D721Med (cell line): Measurements from ENCODE around the gene HOMER3.

Experiments
- DNase-seq: peaks from one replicate; pipeline ENCODE4 v3.0.0; 2011; ENCODE audit warnings: low spot score; ENCODE audit not compliant: insufficient read length
- FAIRE-seq: peaks from 2 replicates; lab custom pipeline; 2011; peaks lifted over from hg19 to GRCh38; lab: Jason Lieb, UNC
- TF ChIP-seq, protein P1 (sequence below): IDR thresholded peaks from 2 replicates; pipeline ENCODE4 v1.5.1; 2012; ENCODE audit warnings: mild to moderate bottlenecking, control low read depth; ENCODE audit not compliant: insufficient read depth; ENCODE audit errors: missing control alignments

Gene HOMER3

GRCh38 chr19:18980432-18981020, 39.5 kb upstream of the HOMER3 start:
- DNase-seq (no peak), FAIRE-seq (no peak)
- TF ChIP-seq, protein P1, sequence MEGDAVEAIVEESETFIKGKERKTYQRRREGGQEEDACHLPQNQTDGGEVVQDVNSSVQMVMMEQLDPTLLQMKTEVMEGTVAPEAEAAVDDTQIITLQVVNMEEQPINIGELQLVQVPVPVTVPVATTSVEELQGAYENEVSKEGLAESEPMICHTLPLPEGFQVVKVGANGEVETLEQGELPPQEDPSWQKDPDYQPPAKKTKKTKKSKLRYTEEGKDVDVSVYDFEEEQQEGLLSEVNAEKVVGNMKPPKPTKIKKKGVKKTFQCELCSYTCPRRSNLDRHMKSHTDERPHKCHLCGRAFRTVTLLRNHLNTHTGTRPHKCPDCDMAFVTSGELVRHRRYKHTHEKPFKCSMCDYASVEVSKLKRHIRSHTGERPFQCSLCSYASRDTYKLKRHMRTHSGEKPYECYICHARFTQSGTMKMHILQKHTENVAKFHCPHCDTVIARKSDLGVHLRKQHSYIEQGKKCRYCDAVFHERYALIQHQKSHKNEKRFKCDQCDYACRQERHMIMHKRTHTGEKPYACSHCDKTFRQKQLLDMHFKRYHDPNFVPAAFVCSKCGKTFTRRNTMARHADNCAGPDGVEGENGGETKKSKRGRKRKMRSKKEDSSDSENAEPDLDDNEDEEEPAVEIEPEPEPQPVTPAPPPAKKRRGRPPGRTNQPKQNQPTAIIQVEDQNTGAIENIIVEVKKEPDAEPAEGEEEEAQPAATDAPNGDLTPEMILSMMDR: no peak

DNA sequence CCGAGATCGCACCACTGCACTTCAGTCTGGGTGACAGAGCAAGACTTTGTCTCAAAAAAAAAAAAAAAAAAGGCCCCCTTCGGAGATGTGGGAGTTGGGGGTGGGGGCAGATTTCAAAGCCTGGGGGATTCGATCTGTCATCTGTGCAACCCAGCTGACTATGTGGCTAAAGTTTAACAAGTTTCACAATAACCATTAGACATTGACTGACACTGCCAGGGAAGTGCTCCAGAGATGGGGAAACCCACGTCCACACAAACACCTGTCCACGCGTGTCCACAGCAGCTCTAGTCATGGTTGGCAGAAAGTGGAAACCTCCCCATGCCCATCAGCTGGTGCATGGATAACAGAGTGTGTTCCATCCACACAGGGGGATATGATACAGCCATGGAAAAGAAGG, 37.6 kb upstream of the HOMER3 start:
- no peak for FAIRE-seq
- DNase-seq: no peak
- TF ChIP-seq, protein P1: no peak

- FAIRE-seq (no peak), DNase-seq (no peak)
- TF ChIP-seq, protein P1: no peak
These were observed 34.9 kb upstream of the HOMER3 start for GRCh38 chr19:18975869-18976268.

DNA sequence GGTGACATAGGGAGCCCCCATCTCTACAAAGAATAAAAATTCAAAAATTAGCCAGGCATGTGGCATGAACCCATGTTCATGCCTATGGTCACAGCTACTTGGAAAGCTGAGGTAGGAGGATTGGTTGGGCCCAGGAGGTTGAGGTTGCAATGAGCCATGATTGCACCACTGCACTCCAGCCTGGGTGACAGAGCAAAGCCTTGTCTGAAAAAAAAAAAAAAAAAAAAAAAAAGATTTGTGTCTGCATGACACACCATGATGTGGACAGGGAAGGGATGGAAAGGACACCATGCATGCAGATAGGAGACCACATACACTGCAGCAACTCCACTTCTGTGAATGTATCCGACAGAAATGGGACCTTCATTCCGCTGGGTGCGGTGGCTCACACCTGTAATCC, 34.0 kb upstream of the HOMER3 start:
- DNase-seq: no peak
- no peak for FAIRE-seq
- TF ChIP-seq, protein P1: no peak

DNA sequence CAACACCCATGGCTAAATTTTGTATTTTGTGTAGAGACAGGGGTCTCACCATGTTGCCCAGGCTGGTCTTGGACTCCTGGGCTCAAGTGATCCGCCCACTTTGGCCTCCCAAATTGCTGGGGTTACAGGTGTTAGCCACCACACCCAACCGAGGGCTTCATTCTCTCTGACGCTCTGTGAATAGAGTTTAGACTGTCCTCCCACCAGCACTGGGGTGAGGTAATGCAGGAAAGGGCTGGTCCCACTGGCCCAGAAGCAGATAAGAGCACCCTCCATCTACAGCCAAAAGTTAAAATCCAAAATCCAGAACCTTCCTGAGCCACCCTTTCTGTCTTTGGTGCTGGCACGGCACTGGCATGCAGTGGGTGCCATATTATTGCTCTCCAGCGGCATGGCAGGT, 31.8 kb upstream of the HOMER3 start:
- TF ChIP-seq, protein P1: no peak
- FAIRE-seq (no peak), DNase-seq (no peak)

- TF ChIP-seq, protein P1: no peak
- no peak for DNase-seq
- FAIRE-seq: no peak
These were observed 31.3 kb upstream of the HOMER3 start for GRCh38 chr19:18972301-18972811.

GRCh38 chr19:18969931-18970659, 29.1 kb upstream of the HOMER3 start:
- TF ChIP-seq, protein P1: no peak
- FAIRE-seq (no peak), DNase-seq (no peak)
